Effector CD4-positive, alpha-beta T cell (primary cell): Measurements from ENCODE around the gene SPIN1.
"Not testable (repeated sequence)": the region's sequence is repeated elsewhere in the genome, so short reads cannot be mapped to it uniquely, and the experiment has no call there.

Experiments
- DNase-seq: peaks from one replicate; pipeline ENCODE4 v3.0.0-alpha.2; 2020
- total RNA-seq: gene quantifications from one replicate; lab custom pipeline; 2026; lab: John Stamatoyannopoulos, UW

Gene SPIN1
- 42.2 reads per million, percentile 65 among the genes with 10 or more reads in this experiment for total RNA-seq

- DNase-seq, result peak; percentile 78
Observed at GRCh38 chr9:88388203-88388885, at the start of gene SPIN1. SPIN1 (plus strand) TSS chr9:88388444; CDS start chr9:88426540, 38,096 bp downstream.

- no peak for DNase-seq
Observed at GRCh38 chr9:88339317-88339716, 48.9 kb upstream of the SPIN1 start.

- no peak for DNase-seq
Observed at GRCh38 chr9:88342246-88342645, 46.0 kb upstream of the SPIN1 start.

GRCh38 chr9:88344013-88344412, 44.2 kb upstream of the SPIN1 start:
- no peak for DNase-seq

GRCh38 chr9:88350354-88350753, 37.9 kb upstream of the SPIN1 start:
- DNase-seq, result not testable (repeated sequence)

- DNase-seq, result no peak
Observed at GRCh38 chr9:88355166-88355565, 33.1 kb upstream of the SPIN1 start.

- DNase-seq, result not testable (repeated sequence)
Observed at GRCh38 chr9:88357250-88357649, 31.0 kb upstream of the SPIN1 start.

GRCh38 chr9:88358723-88359122, 29.5 kb upstream of the SPIN1 start:
- DNase-seq, result no peak

GRCh38 chr9:88359974-88360373, 28.3 kb upstream of the SPIN1 start:
- DNase-seq, result no peak

GRCh38 chr9:88362681-88363080, 25.6 kb upstream of the SPIN1 start:
- no peak for DNase-seq

- no peak for DNase-seq
Observed at GRCh38 chr9:88363661-88364060, 24.6 kb upstream of the SPIN1 start.

GRCh38 chr9:88364706-88365105, 23.5 kb upstream of the SPIN1 start:
- no peak for DNase-seq

GRCh38 chr9:88370346-88370745, 17.9 kb upstream of the SPIN1 start:
- no peak for DNase-seq

GRCh38 chr9:88372103-88372654, 16.1 kb upstream of the SPIN1 start:
- no peak for DNase-seq

GRCh38 chr9:88373045-88373444, 15.2 kb upstream of the SPIN1 start:
- no peak for DNase-seq

- DNase-seq, result no peak
Observed at GRCh38 chr9:88378317-88378716, 9.9 kb upstream of the SPIN1 start.

GRCh38 chr9:88379352-88379751, 8.9 kb upstream of the SPIN1 start:
- no peak for DNase-seq

GRCh38 chr9:88380118-88380517, 8.1 kb upstream of the SPIN1 start:
- DNase-seq, result no peak

GRCh38 chr9:88381322-88381721, 6.9 kb upstream of the SPIN1 start:
- not testable (repeated sequence) for DNase-seq

- no peak for DNase-seq
Observed at GRCh38 chr9:88383176-88383575, 5.1 kb upstream of the SPIN1 start.

- not testable (repeated sequence) for DNase-seq
Observed at GRCh38 chr9:88386137-88386536, 2.1 kb upstream of the SPIN1 start.

- no peak for DNase-seq
Observed at GRCh38 chr9:88387036-88387551, 1.1 kb upstream of the SPIN1 start.

GRCh38 chr9:88387552-88388202, 567 bp upstream of the SPIN1 start:
- peak; percentile 18 for DNase-seq
